ENCODE measurements around the gene PIGT. TPM values are rescaled to one million over a fixed set of nuclear protein-coding genes. Genes with fewer than 3 reads are reported as not detected.
"Not testable (repeated sequence)": the region's sequence is repeated elsewhere in the genome, so short reads cannot be mapped to it uniquely, and the experiment has no call there.

PIGT gene
- total RNA-seq, 1 experiment from 2014 or later: 86.0 TPM

DNA sequence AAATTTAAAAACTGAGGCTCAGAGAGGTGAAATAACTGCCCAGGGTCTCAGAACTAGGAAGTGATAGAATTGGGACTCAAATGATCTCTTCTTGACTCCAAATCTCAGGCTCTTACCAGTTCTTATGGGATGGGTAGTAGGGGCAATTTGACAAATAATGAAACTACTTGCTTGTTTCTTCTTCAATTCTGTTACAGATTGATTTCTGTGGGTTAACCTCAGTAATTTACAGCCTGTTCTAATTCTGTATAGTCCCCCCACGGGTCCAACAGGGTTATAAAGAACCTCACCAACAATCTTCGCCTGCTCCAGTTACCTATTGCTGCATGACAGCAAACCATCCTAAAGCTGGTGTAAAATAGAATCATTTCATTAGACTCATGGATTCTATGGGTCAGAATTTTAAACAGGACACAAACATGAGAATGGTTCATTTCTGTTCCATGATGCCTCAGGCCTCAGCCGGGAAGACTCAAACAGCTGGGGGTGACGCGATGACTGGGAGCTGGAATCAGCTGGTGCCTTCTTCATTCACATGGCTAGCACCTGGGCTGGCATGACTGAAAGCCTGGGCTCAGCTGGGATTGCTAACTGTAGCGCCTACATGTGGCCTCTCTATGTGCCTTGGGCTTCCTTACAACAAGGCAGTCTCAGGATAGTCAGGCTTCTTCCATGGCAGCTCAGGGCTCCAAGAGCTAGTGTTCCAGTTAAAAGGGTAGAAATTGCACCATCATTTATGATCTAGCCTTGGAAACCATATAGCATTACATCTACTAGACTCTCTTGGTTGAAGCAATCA lies 47.0 kb downstream of the PIGT start:
- DNase-seq (ENCODE audit: low spot score): no peak

GRCh38 chr20:45463709-45464108 lies 47.8 kb downstream of the PIGT start:
- DNase-seq (ENCODE audit: low spot score): no peak

GRCh38 chr20:45465491-45466266 lies 49.7 kb downstream of the PIGT start:
- DNase-seq (ENCODE audit: low spot score): no peak

DNA sequence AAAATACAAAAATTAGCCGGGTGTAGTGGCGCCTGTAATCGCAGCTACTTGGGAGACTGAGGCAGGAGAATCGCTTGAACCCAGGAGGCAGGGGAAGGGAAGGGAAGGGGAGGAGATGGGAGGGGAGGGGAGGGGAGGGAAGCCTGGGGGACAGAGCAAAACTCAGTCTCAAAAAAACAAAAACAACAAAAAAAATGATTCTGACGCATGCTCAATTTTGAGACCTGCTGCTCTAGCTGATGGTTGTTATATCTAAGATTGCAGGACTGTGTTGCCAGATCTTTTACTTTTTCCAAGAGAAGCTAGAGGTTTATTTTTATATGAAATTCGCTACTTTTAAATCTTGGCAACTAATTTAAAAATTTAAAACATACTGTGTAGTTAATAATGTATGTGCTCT lies 51.2 kb downstream of the PIGT start:
- no peak for DNase-seq (ENCODE audit: low spot score)

- DNase-seq (ENCODE audit: low spot score): no peak
Observed at GRCh38 chr20:45467861-45468260, 51.9 kb downstream of the PIGT start.

DNA sequence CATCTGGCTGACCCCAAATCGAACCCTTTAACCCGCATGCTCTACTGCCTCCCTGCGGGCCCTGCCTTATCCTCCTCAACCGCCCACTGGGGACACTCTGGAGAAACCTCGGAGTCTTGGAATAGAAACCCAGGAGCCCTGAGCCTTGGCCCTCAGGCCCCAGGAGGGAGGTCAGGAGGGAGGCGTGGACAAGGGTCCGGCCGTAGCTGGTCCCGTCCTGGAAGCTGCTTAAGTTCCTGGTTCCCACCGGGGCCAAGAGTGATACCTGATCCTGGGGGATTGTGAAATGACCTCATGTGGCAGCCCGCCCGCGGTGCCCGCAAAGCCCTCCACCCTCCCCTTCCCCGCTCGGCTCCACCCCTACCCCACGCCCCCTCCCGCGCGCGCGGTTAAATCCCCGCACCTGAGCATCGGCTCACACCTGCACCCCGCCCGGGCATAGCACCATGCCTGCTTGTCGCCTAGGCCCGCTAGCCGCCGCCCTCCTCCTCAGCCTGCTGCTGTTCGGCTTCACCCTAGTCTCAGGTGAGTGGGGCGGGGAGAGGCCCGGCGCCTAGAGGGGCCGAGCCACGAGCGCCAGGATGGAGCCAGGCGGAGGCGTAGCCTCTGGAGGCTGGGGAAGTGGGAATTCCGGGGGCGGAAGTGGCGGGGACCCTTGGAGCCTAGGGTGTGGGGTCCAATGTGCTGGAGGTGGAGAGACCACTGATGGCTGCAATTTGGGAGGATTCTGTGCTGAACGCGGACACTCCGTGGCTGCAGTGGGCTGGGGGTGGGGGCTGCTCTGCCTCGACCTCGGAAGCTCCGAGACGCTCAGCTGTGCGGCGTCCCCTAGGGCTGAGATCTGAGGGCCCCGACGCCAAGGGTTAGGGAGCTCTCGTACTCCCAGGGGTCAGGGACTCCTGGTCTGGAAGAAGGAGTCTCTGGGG lies 53.7 kb downstream of the PIGT start, which contains the start of gene WFDC2:
TSS of gene WFDC2 (plus strand) at position 418 of the 926 bp plus-strand sequence. CDS start at position 447, 29 bp downstream.
- DNase-seq (ENCODE audit: low spot score): no peak

- no peak for DNase-seq (ENCODE audit: low spot score)
Observed at GRCh38 chr20:45470262-45470931, 54.5 kb downstream of the PIGT start.

DNA sequence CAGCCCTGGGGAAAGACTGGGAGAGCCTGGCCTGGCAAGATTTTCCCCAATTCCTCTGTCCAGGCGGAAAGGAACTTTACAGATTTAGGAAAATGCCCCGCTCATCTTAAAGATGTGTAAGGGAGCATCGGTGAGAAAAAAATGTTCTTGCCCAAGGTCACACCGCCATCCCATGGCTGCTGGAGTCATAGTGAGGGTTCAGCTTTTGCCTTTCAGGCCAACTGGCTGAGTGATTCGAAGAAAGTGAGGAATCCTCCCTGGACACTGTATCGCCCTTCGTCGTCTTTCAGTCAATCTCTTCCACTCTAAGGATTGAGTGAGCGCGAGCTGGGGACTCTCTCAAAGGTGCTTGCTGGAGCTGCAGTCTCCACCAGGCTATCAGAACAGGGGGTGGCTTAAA lies 55.0 kb downstream of the PIGT start:
- DNase-seq (ENCODE audit: low spot score): no peak

- not testable (repeated sequence) for DNase-seq (ENCODE audit: low spot score)
Observed at GRCh38 chr20:45472286-45472685, 56.3 kb downstream of the PIGT start.

Other genes starting within 250 kb of the PIGT start
- not detected in 2 replicates for gene PI3, start 241.2 kb upstream of the PIGT start, total RNA-seq (2014; rRNA removed; shearing (Covaris generic))
- gene SEMG1, start 209.1 kb upstream of the PIGT start, total RNA-seq (2014; rRNA removed; shearing (Covaris generic)): not detected in 2 replicates
- gene SEMG2, start 194.8 kb upstream of the PIGT start, total RNA-seq (2014; rRNA removed; shearing (Covaris generic)): not detected in 2 replicates
- gene SLPI, start 161.6 kb upstream of the PIGT start, total RNA-seq (2014; rRNA removed; shearing (Covaris generic)): 0.33 TPM in 1 of 2 replicates, not detected in the other
- gene RBPJL, start 109.3 kb upstream of the PIGT start, total RNA-seq (2014; rRNA removed; shearing (Covaris generic)): not detected in 2 replicates
- gene MATN4, start 107.8 kb upstream of the PIGT start, total RNA-seq (2014; rRNA removed; shearing (Covaris generic)): not detected in 2 replicates
- 42.4 and 43.9 TPM in 2 replicates for gene SDC4, start 67.7 kb upstream of the PIGT start, total RNA-seq (2014; rRNA removed; shearing (Covaris generic))
- gene SYS1, start 53.0 kb upstream of the PIGT start, total RNA-seq (2014; rRNA removed; shearing (Covaris generic)): 14.5 and 18.6 TPM in 2 replicates
- not detected in 2 replicates for gene TP53TG5, start 37.8 kb upstream of the PIGT start, total RNA-seq (2014; rRNA removed; shearing (Covaris generic))
- 1.7 and 7.0 TPM in 2 replicates for gene DBNDD2, start 7.9 kb upstream of the PIGT start, total RNA-seq (2014; rRNA removed; shearing (Covaris generic))
- not detected in 2 replicates for gene WFDC2, start 53.6 kb downstream of the PIGT start, total RNA-seq (2014; rRNA removed; shearing (Covaris generic))
- gene SPINT3, start 99.5 kb downstream of the PIGT start, total RNA-seq (2014; rRNA removed; shearing (Covaris generic)): not detected in 2 replicates
- not detected in 2 replicates for gene WFDC6, start 123.3 kb downstream of the PIGT start, total RNA-seq (2014; rRNA removed; shearing (Covaris generic))
- gene EPPIN, start 131.3 kb downstream of the PIGT start, total RNA-seq (2014; rRNA removed; shearing (Covaris generic)): not detected in 2 replicates
- not detected in 2 replicates for gene WFDC8, start 163.1 kb downstream of the PIGT start, total RNA-seq (2014; rRNA removed; shearing (Covaris generic))
- gene WFDC10A, start 213.6 kb downstream of the PIGT start, total RNA-seq (2014; rRNA removed; shearing (Covaris generic)): not detected in 2 replicates
- gene WFDC9, start 215.1 kb downstream of the PIGT start, total RNA-seq (2014; rRNA removed; shearing (Covaris generic)): not detected in 2 replicates